CD1c-positive myeloid dendritic cell (primary cell): ENCODE measurements around the gene SOCS3.
A peak's percentile ranks its signal among the peaks of the same experiment; 100 is the strongest.
"Not testable (repeated sequence)": the region's sequence is repeated elsewhere in the genome, so short reads cannot be mapped to it uniquely, and the experiment has no call there.

Source experiments
- DNase-seq: peaks from one replicate; pipeline ENCODE4 v3.0.0-alpha.2; 2016; ENCODE audit errors: extremely low spot score

SOCS3 gene

DNA sequence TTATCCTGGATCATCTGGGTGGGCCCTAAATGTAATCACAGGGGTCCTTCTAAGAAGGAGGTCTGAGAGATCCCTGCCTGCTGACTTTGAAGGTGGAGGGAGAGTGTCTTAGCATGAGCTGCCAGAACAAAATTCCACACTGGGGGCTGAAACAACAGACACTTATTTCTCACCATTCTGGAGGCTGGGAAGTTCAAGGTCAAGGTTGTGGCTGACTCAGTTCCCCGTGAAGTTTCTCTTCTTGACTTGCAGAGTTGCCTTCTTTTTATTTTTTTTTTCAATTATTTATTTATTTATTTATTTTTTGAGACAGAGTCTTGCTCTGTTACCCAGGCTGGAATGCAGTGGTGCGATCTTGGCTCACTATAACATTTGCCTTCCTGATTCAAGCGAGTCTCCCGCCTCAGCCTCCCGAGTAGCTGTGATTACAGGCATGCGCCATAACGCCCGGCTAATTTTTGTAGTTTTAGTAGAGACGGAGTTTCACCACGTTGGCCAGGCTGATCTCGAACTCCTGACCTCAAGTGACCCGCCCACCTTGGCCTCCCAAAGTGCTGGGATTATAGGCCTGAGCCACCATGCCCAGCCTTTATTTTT is 50.1 kb downstream of the SOCS3 start:
- not testable (repeated sequence) for DNase-seq

DNA sequence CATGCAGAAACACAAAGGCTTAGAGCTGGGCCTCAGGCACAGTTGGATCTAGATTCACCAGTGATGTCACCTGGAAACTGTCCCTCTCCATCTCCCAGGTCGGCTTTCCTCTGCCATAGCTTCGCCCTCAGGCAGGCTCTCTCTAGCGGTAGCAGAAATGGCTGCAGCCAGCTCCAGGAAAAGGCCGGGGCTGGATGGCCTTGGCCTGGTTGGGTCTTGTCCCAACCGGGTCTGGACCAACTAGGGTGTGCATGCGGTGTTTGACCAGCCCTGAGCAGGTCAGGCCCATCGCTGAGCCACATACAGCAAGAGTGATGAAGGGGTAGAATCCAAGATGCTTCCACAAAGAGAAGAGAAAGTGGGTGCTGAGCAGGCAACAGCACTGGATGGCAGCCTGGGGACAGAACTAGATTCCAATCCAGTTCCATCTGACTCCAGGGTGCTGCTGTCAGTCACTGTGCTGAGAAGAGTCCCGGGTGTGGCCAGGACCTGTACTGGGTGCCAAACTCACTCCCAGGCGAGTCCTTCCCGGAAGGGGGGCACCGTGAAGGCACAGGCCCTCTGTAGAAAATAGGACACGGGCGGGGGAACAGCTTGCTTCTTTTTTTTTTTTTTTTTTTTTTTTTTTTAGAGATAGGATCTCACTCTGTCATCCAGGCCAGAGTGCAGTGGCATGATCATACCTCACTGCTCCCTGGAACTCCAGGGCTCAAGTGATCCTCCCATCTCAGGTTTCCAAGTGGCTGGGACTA is 51.8 kb downstream of the SOCS3 start:
- DNase-seq = no peak

DNA sequence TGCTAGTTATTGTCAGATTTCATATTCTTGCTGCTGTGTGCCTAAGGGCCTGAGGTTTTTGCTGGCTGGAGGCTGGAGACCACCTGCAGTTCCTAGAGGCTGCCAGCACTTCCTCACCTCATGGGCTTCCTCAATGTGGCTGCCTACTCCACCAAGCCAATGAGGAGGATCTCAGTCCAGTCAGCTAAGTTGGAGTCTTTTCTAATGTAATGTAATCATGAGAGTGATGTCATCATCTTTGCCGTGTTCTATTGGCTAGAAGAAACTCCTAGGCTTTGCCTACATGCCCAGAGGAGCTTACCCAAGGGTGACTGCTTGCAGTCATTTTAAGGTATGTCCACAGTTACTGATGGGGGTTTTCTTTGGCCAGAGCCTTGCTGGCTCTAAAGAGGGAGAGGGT is 53.0 kb downstream of the SOCS3 start:
- peak; percentile 50 for DNase-seq
